EH (cell line): Measurements from ENCODE around the gene STK4.
"Not testable (repeated sequence)": the region's sequence is repeated elsewhere in the genome, so short reads cannot be mapped to it uniquely, and the experiment has no call there.

Experiments
- DNase-seq: peaks from one replicate; pipeline ENCODE4 v3.0.0-alpha.2; 2015; ENCODE audit warnings: low read depth

Gene STK4

GRCh38 chr20:44983093-44983674, 16.9 kb downstream of the STK4 start:
- no peak for DNase-seq

GRCh38 chr20:44988631-44989171, 22.4 kb downstream of the STK4 start:
- no peak for DNase-seq

GRCh38 chr20:44990425-44990824, 24.1 kb downstream of the STK4 start:
- peak; percentile 21 for DNase-seq

- DNase-seq = no peak
Measured at GRCh38 chr20:44990957-44991356, 24.6 kb downstream of the STK4 start.

- DNase-seq = peak; percentile 43
Measured at GRCh38 chr20:44993343-44993742, 27.0 kb downstream of the STK4 start.

- DNase-seq = no peak
Measured at GRCh38 chr20:44997171-44997570, 30.9 kb downstream of the STK4 start.

GRCh38 chr20:44997668-44998067, 31.4 kb downstream of the STK4 start:
- no peak for DNase-seq

GRCh38 chr20:45008521-45009049, 42.3 kb downstream of the STK4 start:
- DNase-seq = peak; percentile 61

- DNase-seq = peak; percentile 86
Measured at GRCh38 chr20:45010399-45010828, 44.1 kb downstream of the STK4 start.

GRCh38 chr20:45011108-45011526, 44.8 kb downstream of the STK4 start:
- peak; percentile 82 for DNase-seq

- DNase-seq = peak; percentile 75
Measured at GRCh38 chr20:45012682-45013302, 46.5 kb downstream of the STK4 start.

- peak; percentile 31 for DNase-seq
Measured at GRCh38 chr20:45014131-45014530, 47.8 kb downstream of the STK4 start.

GRCh38 chr20:45014671-45015415, 48.5 kb downstream of the STK4 start:
- DNase-seq = peak; percentile 97

GRCh38 chr20:45016089-45016671, 49.9 kb downstream of the STK4 start:
- DNase-seq = peak; percentile 79

GRCh38 chr20:45017281-45017680, 51.0 kb downstream of the STK4 start:
- no peak for DNase-seq

GRCh38 chr20:45017857-45018256, 51.5 kb downstream of the STK4 start:
- DNase-seq = peak; percentile 56

- DNase-seq = peak; percentile 12
Measured at GRCh38 chr20:45019027-45019761, 52.9 kb downstream of the STK4 start.

- DNase-seq = peak; percentile 20
Measured at GRCh38 chr20:45019762-45020123, 53.4 kb downstream of the STK4 start.

- DNase-seq = no peak
Measured at GRCh38 chr20:45020236-45020886, 54.0 kb downstream of the STK4 start.

- DNase-seq = no peak
Measured at GRCh38 chr20:45021631-45022030, 55.3 kb downstream of the STK4 start.

GRCh38 chr20:45023140-45023539, 56.8 kb downstream of the STK4 start:
- DNase-seq = not testable (repeated sequence)
